Measurements from ENCODE around the gene EVX2.

- TF ChIP-seq POLR2A (IDR thresholded peaks at IDR 0.05) (no peak), POLR2AphosphoS5 (IDR thresholded peaks at IDR 0.05) (no peak)
Measured at GRCh38 chr2:176072292-176072669, 11.5 kb downstream of the EVX2 start.

Data from prostate gland (tissue), 1 donor.